GM13976 (cell line): ENCODE measurements around the gene AK6.

Experiments used
- DNase-seq: peaks from one replicate; pipeline ENCODE4 v3.0.0; 2012; ENCODE audit warnings: low spot score
- in situ Hi-C: fragments of 300-500 bp; cut with MboI; formaldehyde crosslinking; loops from one replicate; pipeline ENCODE4 v1.12.0; 2022; ENCODE audit warnings: low sequenced_read_pairs, mixed read lengths, inconsistent platforms; ENCODE audit not compliant: unreplicated experiment
- TF ChIP-seq, protein P1 (sequence below): IDR thresholded peaks from 2 replicates; pipeline ENCODE4 v1.5.1; 2012; ENCODE audit warnings: borderline replicate concordance, mild to moderate bottlenecking; ENCODE audit not compliant: insufficient read depth; ENCODE audit errors: extremely low read depth, missing control alignments, control extremely low read depth

AK6 gene

DNA sequence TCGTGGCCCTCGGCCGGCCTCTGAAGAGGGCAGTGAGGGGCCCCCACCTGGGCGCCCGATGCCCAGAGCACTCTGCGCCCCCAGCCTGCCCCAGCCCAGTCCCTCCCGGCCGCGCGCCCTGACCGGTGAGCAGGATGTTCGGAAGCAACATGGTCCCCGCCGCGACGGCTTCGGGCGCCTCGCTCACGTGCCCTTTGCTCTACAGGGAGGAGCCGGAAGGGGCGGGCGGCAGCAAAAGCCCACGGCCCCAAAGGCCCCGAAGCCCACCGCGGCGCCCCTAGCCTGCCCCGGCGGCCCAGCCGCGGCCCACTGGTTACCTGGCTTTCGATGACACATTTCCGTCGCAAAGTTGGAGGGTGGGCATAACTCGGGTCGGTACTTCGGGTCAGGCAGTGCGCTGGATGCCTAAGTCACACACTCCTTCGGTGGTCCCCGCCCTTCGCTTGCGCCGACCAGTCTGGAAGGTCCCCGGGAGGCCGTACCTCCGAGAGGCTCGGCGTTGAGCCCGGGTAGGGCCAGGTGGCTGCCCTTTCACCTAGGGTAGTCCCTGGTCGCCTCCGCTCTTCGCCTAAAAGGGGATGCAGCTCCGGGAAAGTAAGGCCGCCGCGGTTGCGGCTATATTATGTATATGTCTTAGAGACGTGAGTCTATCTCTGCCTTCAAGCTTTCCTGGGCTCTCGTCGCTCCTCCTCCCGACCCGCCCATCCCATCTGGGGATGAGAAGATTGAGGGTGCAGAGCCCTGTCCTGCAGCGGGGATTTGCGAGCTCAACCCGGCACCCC lies at the start of gene AK6, which contains the start of the genes RAD17 and TAF9:
TSS of gene AK6 (minus strand) at position 181 of the 782 bp plus-strand sequence. CDS start at position 151, 30 bp downstream.
TSS of gene RAD17 (plus strand) at position 479 of the 782 bp plus-strand sequence. CDS start 2,391 bp downstream, outside the sequence.
TSS of gene TAF9 (minus strand) at position 181 of the 782 bp plus-strand sequence. CDS start 3,783 bp downstream, outside the sequence.
- TF ChIP-seq, protein P1, sequence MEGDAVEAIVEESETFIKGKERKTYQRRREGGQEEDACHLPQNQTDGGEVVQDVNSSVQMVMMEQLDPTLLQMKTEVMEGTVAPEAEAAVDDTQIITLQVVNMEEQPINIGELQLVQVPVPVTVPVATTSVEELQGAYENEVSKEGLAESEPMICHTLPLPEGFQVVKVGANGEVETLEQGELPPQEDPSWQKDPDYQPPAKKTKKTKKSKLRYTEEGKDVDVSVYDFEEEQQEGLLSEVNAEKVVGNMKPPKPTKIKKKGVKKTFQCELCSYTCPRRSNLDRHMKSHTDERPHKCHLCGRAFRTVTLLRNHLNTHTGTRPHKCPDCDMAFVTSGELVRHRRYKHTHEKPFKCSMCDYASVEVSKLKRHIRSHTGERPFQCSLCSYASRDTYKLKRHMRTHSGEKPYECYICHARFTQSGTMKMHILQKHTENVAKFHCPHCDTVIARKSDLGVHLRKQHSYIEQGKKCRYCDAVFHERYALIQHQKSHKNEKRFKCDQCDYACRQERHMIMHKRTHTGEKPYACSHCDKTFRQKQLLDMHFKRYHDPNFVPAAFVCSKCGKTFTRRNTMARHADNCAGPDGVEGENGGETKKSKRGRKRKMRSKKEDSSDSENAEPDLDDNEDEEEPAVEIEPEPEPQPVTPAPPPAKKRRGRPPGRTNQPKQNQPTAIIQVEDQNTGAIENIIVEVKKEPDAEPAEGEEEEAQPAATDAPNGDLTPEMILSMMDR = no peak
- DNase-seq = peak; percentile 91
- in situ Hi-C loops = loop anchor here (25.0 kb wide), 1 partner anchor 282 kb away; the partner anchor contains the start of gene SLC30A5

DNA sequence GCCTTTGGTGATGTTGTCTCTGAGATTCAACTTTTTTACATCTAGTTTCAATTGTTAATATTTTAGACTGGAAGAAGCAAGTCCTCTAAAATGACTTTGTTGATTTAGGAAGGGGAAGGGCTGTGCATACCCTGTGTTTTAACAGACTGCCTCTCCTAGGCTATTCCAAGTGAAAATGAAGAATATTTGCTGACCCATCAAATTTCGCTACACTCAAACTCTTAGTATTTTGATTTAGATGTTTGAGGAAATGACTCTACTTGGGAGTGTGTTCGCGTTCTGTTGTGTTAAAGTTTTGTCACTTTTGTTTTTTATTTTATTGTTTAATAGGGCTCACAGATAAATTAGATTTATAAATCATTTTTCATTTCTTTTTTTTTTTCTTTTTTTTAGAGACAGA lies 49.2 kb upstream of the AK6 start:
- in situ Hi-C loops = no loop called here
- DNase-seq = no peak
- TF ChIP-seq, protein P1 = no peak

- in situ Hi-C loops = no loop called here
- TF ChIP-seq, protein P1 = no peak
- no peak for DNase-seq
These were observed 47.4 kb upstream of the AK6 start for GRCh38 chr5:69416699-69417098.

DNA sequence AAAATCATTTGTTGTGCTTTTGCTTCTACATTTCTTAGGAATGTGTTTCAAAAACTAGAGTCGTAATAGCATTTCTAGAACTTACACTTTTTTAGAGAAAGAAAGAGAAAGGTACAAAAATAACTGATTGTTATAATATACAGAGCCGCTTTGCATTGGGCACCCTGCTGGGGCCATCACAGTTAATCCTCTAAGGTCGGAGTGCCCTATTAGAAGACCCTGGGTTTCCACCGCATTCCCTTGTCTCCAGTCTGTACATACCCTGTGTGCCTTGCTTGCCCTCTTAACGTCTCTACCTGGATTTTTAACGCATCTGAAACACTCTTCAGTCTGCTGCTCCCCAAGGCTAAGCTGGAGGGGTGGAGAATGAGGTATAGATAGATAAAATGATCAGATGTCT lies 46.9 kb upstream of the AK6 start:
- no peak for DNase-seq
- TF ChIP-seq, protein P1 = no peak
- in situ Hi-C loops = no loop called here

- in situ Hi-C loops = no loop called here
- TF ChIP-seq, protein P1 = no peak
- DNase-seq = no peak
These were observed 46.3 kb upstream of the AK6 start for GRCh38 chr5:69415584-69415958.

- in situ Hi-C loops = no loop called here
- peak; percentile 78 for DNase-seq
- TF ChIP-seq, protein P1 = peak; percentile 29
These were observed 45.7 kb upstream of the AK6 start, which contains the start of gene MARVELD2 for GRCh38 chr5:69414885-69415583. Gene MARVELD2, plus strand, starts transcription at chr5:69415116. Its CDS starts 4,270 bp downstream, at chr5:69419386.
